H1 (cell line): Measurements from ENCODE around the gene CRTC1. TPM values are rescaled to one million over a fixed set of nuclear protein-coding genes. Genes with fewer than 3 reads are reported as not detected.

ENCODE experiments used
- CTCF ChIA-PET: fragments of 300-600 bp; sonication (Branson Sonifier 250); formaldehyde crosslinking; loops from one replicate; lab custom pipeline; 2021; ENCODE audit not compliant: partially characterized antibody; lab: Charles Lee
- POLR2A ChIA-PET: fragments of 300-600 bp; sonication (Branson Sonifier 250); formaldehyde crosslinking; loops from one replicate; lab custom pipeline; 2021; ENCODE audit warnings: inconsistent platforms; ENCODE audit not compliant: partially characterized antibody; lab: Charles Lee
- DNase-seq, 2 experiments: peaks; one replicate each; pipeline versions ENCODE4 v3.0.0 to v3.0.0-alpha.2; 2010 to 2022; ENCODE audit warnings: low spot score in 2 of 2, low read depth in 1 of 2, mixed read lengths in 1 of 2
- FAIRE-seq: peaks from 2 replicates; lab custom pipeline; 2011; peaks lifted over from hg19 to GRCh38; lab: Jason Lieb, UNC
- H2AFZ ChIP-seq: 2 replicates; pipeline ENCODE4 v1.8.1; 2012; ENCODE audit warnings: low read length, inconsistent platforms
- H2AK5ac ChIP-seq: 2 replicates; pipeline ENCODE4 v1.6.1; 2013; ENCODE audit warnings: low read depth, low read length
- H2BK120ac ChIP-seq: replicated peaks from 2 replicates; pipeline ENCODE3; 2013; ENCODE audit warnings: low read depth, low read length, inconsistent platforms
- H2BK12ac ChIP-seq: 2 replicates; pipeline ENCODE4 v1.6.1; 2013; ENCODE audit warnings: low read depth, low read length
- H2BK15ac ChIP-seq: 2 replicates; pipeline ENCODE4 v1.6.1; 2013; ENCODE audit warnings: low read length
- H2BK20ac ChIP-seq: 2 replicates; pipeline ENCODE4 v1.6.1; 2013; ENCODE audit warnings: low read length
- H2BK5ac ChIP-seq: 2 replicates; pipeline ENCODE4 v1.6.1; 2013; ENCODE audit warnings: low read depth, low read length
- H3K14ac ChIP-seq: 2 replicates; pipeline ENCODE4 v1.6.1; 2013; ENCODE audit warnings: inconsistent platforms; ENCODE audit not compliant: insufficient read length
- H3K18ac ChIP-seq: 2 replicates; pipeline ENCODE4 v1.6.1; 2013; ENCODE audit warnings: low read length; ENCODE audit errors: extremely low read depth
- H3K23ac ChIP-seq: 2 replicates; pipeline ENCODE4 v1.6.1; 2013; ENCODE audit warnings: inconsistent platforms; ENCODE audit not compliant: insufficient read length
- H3K23me2 ChIP-seq: 2 replicates; pipeline ENCODE4 v1.6.1; 2013; ENCODE audit warnings: low read depth, low read length
- H3K27ac ChIP-seq: 2 replicates; pipeline ENCODE4 v1.6.1; 2011; ENCODE audit warnings: low read depth, low read length, inconsistent platforms
- H3K27me3 ChIP-seq, 4 experiments: replicated peaks in 1 of 4; 1 replicate in 1 of 4; 2 replicates in 3 of 4; pipeline versions ENCODE4 v1.6.1 to v1.8.1; 2011 to 2013; ENCODE audit warnings: low read length in 3 of 4, mild to moderate bottlenecking in 3 of 4, inconsistent platforms in 2 of 4, mixed read lengths in 2 of 4, moderate library complexity in 1 of 4; ENCODE audit not compliant: control insufficient read depth in 3 of 4, insufficient read depth in 3 of 4; ENCODE audit errors: extremely low read depth in 1 of 4
- H3K36me3 ChIP-seq, 4 experiments: 2 replicates each; pipeline versions ENCODE4 v1.6.1 to v1.8.1; 2011 to 2013; ENCODE audit warnings: mild to moderate bottlenecking in 4 of 4, low read length in 3 of 4, moderate library complexity in 2 of 4, control low read depth in 1 of 4, inconsistent platforms in 1 of 4; ENCODE audit not compliant: insufficient read depth in 4 of 4, control insufficient read depth in 2 of 4
- H3K4ac ChIP-seq: replicated peaks from 2 replicates; pipeline ENCODE3; 2013; ENCODE audit warnings: low read length, low read depth, mixed read lengths, inconsistent platforms; ENCODE audit not compliant: insufficient read length
- H3K4me1 ChIP-seq, 4 experiments: replicated peaks in 1 of 4; 1 replicate in 1 of 4; 2 replicates in 3 of 4; pipeline versions ENCODE4 v1.6.1 to v1.8.1; 2011 to 2013; ENCODE audit warnings: low read length in 3 of 4, inconsistent platforms in 2 of 4, mixed read lengths in 1 of 4; ENCODE audit not compliant: insufficient read depth in 4 of 4, control insufficient read depth in 3 of 4
- H3K4me2 ChIP-seq, 2 experiments: 2 replicates each; pipeline versions ENCODE4 v1.6.1 to v1.8.1; 2011 to 2013; ENCODE audit warnings: low read depth in 2 of 2, low read length in 2 of 2, control low read depth in 1 of 2, inconsistent platforms in 1 of 2, mild to moderate bottlenecking in 1 of 2; ENCODE audit not compliant: insufficient read depth in 1 of 2
- H3K4me3 ChIP-seq, 4 experiments: fragments of 200-600, 300-600 bp in 1 of 4; sonication (generic), shearing (Covaris generic), sonication (Bioruptor Twin) in 1 of 4; 2 replicates each; pipeline versions ENCODE4 v1.5.1 to v1.8.1; 2011 to 2016; ENCODE audit warnings: low read length in 4 of 4, low read depth in 3 of 4, control low read depth in 2 of 4, inconsistent platforms in 2 of 4, mild to moderate bottlenecking in 2 of 4, mixed read lengths in 1 of 4, moderate library complexity in 1 of 4; ENCODE audit not compliant: insufficient read depth in 2 of 4; ENCODE audit errors: extremely low read depth in 1 of 4
- H3K56ac ChIP-seq: replicated peaks from 2 replicates; pipeline ENCODE3; 2013; ENCODE audit warnings: low read depth, mild to moderate bottlenecking, mixed read lengths, low read length, inconsistent platforms; ENCODE audit not compliant: insufficient read length
- H3K79me1 ChIP-seq: 2 replicates; pipeline ENCODE4 v1.6.1; 2013; ENCODE audit warnings: low read depth, low read length, control low read depth
- H3K79me2 ChIP-seq, 2 experiments: 2 replicates each; pipeline versions ENCODE4 v1.6.1 to v1.8.1; 2012 to 2013; ENCODE audit warnings: low read length in 2 of 2, mild to moderate bottlenecking in 2 of 2, inconsistent platforms in 1 of 2; ENCODE audit not compliant: insufficient read depth in 2 of 2, control insufficient read depth in 1 of 2
- H3K9ac ChIP-seq, 4 experiments: replicated peaks in 1 of 4; 1 replicate in 1 of 4; 2 replicates in 3 of 4; pipeline versions ENCODE4 v1.6.1 to v1.8.1; 2011 to 2013; ENCODE audit warnings: low read depth in 3 of 4, low read length in 3 of 4, control low read depth in 2 of 4, mild to moderate bottlenecking in 2 of 4, moderate library complexity in 2 of 4, inconsistent platforms in 1 of 4; ENCODE audit errors: extremely low read depth in 1 of 4
- H3K9me3 ChIP-seq, 2 experiments: 2 replicates each; pipeline versions ENCODE4 v1.6.1 to v1.8.1; 2012 to 2013; ENCODE audit warnings: mild to moderate bottlenecking in 2 of 2, moderate library complexity in 2 of 2, control low read depth in 1 of 2, inconsistent platforms in 1 of 2, low read depth in 1 of 2, low read length in 1 of 2, mixed read lengths in 1 of 2; ENCODE audit not compliant: insufficient read depth in 2 of 2
- H4K20me1 ChIP-seq, 2 experiments: replicated peaks in 1 of 2; 2 replicates each; pipeline versions ENCODE3 to v1.8.1; 2011 to 2013; ENCODE audit warnings: inconsistent platforms in 2 of 2, low read length in 2 of 2, mild to moderate bottlenecking in 1 of 2; ENCODE audit not compliant: insufficient read depth in 2 of 2, control insufficient read depth in 1 of 2
- H4K5ac ChIP-seq: 2 replicates; pipeline ENCODE4 v1.6.1; 2013; ENCODE audit warnings: low read length, low read depth, mixed read lengths, inconsistent platforms; ENCODE audit not compliant: insufficient read length
- H4K8ac ChIP-seq: 2 replicates; pipeline ENCODE4 v1.8.0; 2013; ENCODE audit warnings: mild to moderate bottlenecking, moderate library complexity, low read length, inconsistent platforms; ENCODE audit not compliant: insufficient read depth; ENCODE audit errors: extremely low read depth
- H4K91ac ChIP-seq: replicated peaks from 2 replicates; pipeline ENCODE3; 2013; ENCODE audit warnings: low read length, mixed read lengths, inconsistent platforms; ENCODE audit not compliant: insufficient read length
- ASH2L ChIP-seq: fragments of 200-600, 300-600 bp; sonication (generic); IDR thresholded peaks from one replicate; pipeline ENCODE4 v1.7.1; 2017; ENCODE audit warnings: low read length
- SP2 ChIP-seq: IDR thresholded peaks from 2 replicates; pipeline ENCODE4 v1.6.1; 2012; ENCODE audit warnings: mild to moderate bottlenecking, low read length, inconsistent platforms
- TAF1 ChIP-seq: IDR thresholded peaks from 2 replicates; pipeline ENCODE4 v1.6.1; 2011; ENCODE audit warnings: mild to moderate bottlenecking, low read depth, low read length
- WGBS, 2 experiments: shearing (Covaris generic) in 1 of 2; methylation state at CpG; one replicate each; pipeline versions ENCODE4 v1.1.6 to v1.1.7; 2013 to 2015; ENCODE audit warnings: low lambda C conversion rate in 2 of 2, mixed read lengths in 2 of 2, inconsistent platforms in 1 of 2, low coverage in 1 of 2, missing lambda C conversion rate in 1 of 2; ENCODE audit not compliant: insufficient replicate concordance in 2 of 2, insufficient coverage in 1 of 2, insufficient read length in 1 of 2; ENCODE audit errors: extremely low coverage in 1 of 2, missing lambda C conversion rate in 1 of 2; 5-methylcytosine and 5-hydroxymethylcytosine counted together
- polyA plus RNA-seq, 7 experiments: library from polyadenylated mRNA; depleted of rRNA in 3 of 7; stranded (reverse) in 5 of 7; unstranded in 2 of 7; fragments of >200 nt in 5 of 7; fragments of 200-250 nt in 2 of 7; gene quantifications; 1 replicate in 5 of 7; 2 replicates in 1 of 7; 4 replicates in 1 of 7; pipeline versions ENCODE4 v1.2.1 to v1.2.3, GENCODE V29; 2011 to 2013; ENCODE audit warnings: missing spikeins in 2 of 7, mixed read lengths in 2 of 7
- total RNA-seq: library from RNA; stranded (reverse); fragmentation: NEBNext Ultra II Directional; extraction: Animal tissue kit (Norgen Biotek cat#: 25700); gene quantifications from 2 replicates; pipeline ENCODE4 v1.2.1, GENCODE V29; 2021

CRTC1 gene
- total and polyA plus RNA-seq, 2 of the 8 experiments (the other 6 are each of a cell fraction or from before 2014, with no cell fraction given) = 2.9 to 8.5 TPM

GRCh38 chr19:18830488-18830887, 147.0 kb downstream of the CRTC1 start:
- H2AK5ac ChIP-seq = no peak overlapping the region
- no peak overlapping the region for H4K8ac ChIP-seq
- FAIRE-seq (no peak), DNase-seq (no peak)
- POLR2A ChIA-PET = interaction anchor here (3.4 kb wide), 1 partner anchor 11 kb away, joined by 18 read pairs; no protein-coding TSS in a partner anchor
- peaks cover 11% of the 10 kb centered on the region for H3K23me2 ChIP-seq
- no peak overlapping the region for H2BK12ac ChIP-seq
- CTCF ChIA-PET = interaction anchor here (0.6 to 10.4 kb wide), 7 partner anchors 10 to 418 kb away, joined by 3 to 79 read pairs (median 4); no protein-coding TSS in a partner anchor
- no peak overlapping the region for H2AFZ ChIP-seq
- H2BK5ac ChIP-seq = no peak overlapping the region
- no peak overlapping the region for H2BK20ac ChIP-seq
- peaks cover 11% of the 10 kb centered on the region for H3K79me1 ChIP-seq
- H3K36me3 ChIP-seq = peaks cover 0 to 7% (median 0%) of the 10 kb centered on the region in 4 experiments; a peak in 2 of 8 replicates
- 91% methylated on average over 2 of the region's 2 CpGs; no CpG with 5 or more reads in 1 of the 2 experiments for WGBS, 2 experiments
- peaks cover 0 to 6% (median 0%) of the 10 kb centered on the region in 4 experiments; a peak in 2 of 7 replicates for H3K27me3 ChIP-seq
- H3K9ac ChIP-seq = no peak overlapping the region
- H3K9me3 ChIP-seq = no peaks in the 10 kb centered on the region
- H4K91ac ChIP-seq = no peak overlapping the region
- H3K4ac ChIP-seq = no peak overlapping the region
- no peak overlapping the region for H3K14ac ChIP-seq
- no peak overlapping the region for H3K27ac ChIP-seq
- no peak overlapping the region for H3K56ac ChIP-seq
- peaks cover 20 to 32% of the 10 kb centered on the region in 2 experiments for H3K79me2 ChIP-seq
- no peak overlapping the region for H2BK15ac ChIP-seq
- no peak overlapping the region for H2BK120ac ChIP-seq
- no peak overlapping the region for H3K23ac ChIP-seq
- peaks cover 3 to 15% (median 10%) of the 10 kb centered on the region in 4 experiments for H3K4me1 ChIP-seq
- H3K18ac ChIP-seq = no peak overlapping the region
- no peak overlapping the region for H3K4me3 ChIP-seq
- H4K5ac ChIP-seq = no peak overlapping the region
- H3K4me2 ChIP-seq = no peak overlapping the region; a peak in 1 of 4 replicates
- H4K20me1 ChIP-seq = peaks cover 21 to 26% of the 10 kb centered on the region in 2 experiments
- TF ChIP-seq SP2 (no peak), TAF1 (no peak), ASH2L (no peak)
